ENCODE measurements around the gene HJURP. TPM values are rescaled to one million over a fixed set of nuclear protein-coding genes. Genes with fewer than 3 reads are reported as not detected.

Gene HJURP
- total RNA-seq, 6 experiments from 2014 or later = 16.8 to 33.6 (median 32.4) TPM

DNA sequence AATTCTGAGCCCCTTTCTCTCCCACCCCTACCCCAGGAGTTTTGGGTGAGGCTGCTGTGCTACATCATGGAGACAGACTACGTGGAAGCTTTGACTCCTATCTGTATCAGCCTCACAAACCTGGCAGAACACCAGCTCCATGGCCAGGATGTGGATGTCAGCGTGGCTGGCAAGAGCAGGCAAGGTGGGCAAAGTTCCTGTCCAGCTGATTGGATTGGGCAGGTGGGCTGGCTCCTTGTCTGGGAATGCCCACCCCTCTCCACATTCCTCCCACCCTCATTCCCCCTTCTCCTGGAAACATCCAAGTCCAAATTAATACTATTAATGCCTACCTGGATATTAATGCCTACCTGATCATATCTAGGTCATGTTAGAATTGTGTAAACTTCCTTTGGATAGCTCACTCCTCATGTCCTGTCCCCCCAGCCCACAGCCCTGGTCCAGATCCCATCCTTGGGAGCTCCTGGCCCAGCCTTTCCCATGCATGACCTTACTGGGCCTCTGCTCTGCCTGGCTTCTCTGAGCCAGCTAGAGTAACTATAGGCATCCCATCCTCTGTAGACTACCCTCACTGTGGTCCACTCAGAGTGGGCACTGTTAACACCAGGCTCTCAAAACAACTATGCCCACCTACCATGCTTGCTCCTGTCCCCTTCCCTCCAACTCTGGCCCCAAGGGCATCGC is 52.1 kb downstream of the HJURP start:
- Mint-ChIP-seq H3K4me1 (ENCODE audit: low read depth) (no peaks in the 10 kb centered on the region), H3K4me3 (no peak overlapping the region), H3K36me3 (ENCODE audit: low read depth) (no peaks in the 10 kb centered on the region), H3K27me3 (ENCODE audit: insufficient read depth) (peaks cover 13% of the 10 kb centered on the region), H3K27ac (no peak overlapping the region), H3K9me3 (no peaks in the 10 kb centered on the region; the same call in 1 of the 2 replicates)
- no peak for DNase-seq
- TF ChIP-seq, protein P1, sequence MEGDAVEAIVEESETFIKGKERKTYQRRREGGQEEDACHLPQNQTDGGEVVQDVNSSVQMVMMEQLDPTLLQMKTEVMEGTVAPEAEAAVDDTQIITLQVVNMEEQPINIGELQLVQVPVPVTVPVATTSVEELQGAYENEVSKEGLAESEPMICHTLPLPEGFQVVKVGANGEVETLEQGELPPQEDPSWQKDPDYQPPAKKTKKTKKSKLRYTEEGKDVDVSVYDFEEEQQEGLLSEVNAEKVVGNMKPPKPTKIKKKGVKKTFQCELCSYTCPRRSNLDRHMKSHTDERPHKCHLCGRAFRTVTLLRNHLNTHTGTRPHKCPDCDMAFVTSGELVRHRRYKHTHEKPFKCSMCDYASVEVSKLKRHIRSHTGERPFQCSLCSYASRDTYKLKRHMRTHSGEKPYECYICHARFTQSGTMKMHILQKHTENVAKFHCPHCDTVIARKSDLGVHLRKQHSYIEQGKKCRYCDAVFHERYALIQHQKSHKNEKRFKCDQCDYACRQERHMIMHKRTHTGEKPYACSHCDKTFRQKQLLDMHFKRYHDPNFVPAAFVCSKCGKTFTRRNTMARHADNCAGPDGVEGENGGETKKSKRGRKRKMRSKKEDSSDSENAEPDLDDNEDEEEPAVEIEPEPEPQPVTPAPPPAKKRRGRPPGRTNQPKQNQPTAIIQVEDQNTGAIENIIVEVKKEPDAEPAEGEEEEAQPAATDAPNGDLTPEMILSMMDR (IDR thresholded peaks at IDR 0.05) = no peak

DNA sequence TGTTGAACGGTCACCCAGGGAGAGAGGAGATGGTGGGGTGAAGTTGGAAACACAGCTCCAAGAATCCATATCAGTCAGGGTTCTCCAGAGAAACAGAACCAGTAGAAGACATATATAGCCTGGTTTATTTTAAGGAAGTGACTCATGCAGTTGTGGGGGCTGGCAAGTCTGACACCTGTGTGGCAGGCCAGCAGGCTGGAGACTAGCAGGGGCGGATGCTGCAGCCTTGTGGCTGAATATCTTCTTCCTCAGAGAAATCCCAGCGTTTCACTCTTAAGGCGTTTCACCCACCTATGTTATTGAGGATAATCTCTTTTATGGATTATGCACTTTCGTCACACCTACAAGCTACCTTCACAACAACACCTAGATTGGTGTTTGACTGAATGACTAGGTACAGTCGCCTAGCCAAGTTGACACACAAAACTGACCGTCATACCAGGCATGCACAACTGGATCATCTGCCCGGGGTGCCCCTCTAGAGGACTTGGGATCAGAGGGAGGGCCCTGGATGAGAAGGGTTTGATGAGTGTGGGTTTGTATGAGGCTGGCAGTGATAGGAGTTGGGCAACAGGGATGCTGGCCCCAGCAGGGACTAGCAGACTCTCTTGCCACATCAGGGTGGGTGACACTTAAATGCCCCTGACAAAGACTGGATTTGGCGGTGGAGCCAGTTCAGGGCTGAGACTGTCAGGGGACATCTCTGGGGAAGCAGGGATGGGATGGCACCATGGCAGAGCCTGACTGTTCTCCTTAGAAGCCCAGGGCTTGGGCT is 52.8 kb downstream of the HJURP start:
- H3K4me3 Mint-ChIP-seq = no peak overlapping the region
- DNase-seq = no peak
- TF ChIP-seq, protein P1 (IDR thresholded peaks at IDR 0.05) = no peak
- H3K27ac Mint-ChIP-seq = no peak overlapping the region
- no peaks in the 10 kb centered on the region for H3K36me3 Mint-ChIP-seq (ENCODE audit: low read depth)
- no peaks in the 10 kb centered on the region; the same call in 1 of the 2 replicates for H3K9me3 Mint-ChIP-seq
- H3K4me1 Mint-ChIP-seq (ENCODE audit: low read depth) = no peaks in the 10 kb centered on the region
- H3K27me3 Mint-ChIP-seq (ENCODE audit: insufficient read depth) = peaks cover 13% of the 10 kb centered on the region

DNA sequence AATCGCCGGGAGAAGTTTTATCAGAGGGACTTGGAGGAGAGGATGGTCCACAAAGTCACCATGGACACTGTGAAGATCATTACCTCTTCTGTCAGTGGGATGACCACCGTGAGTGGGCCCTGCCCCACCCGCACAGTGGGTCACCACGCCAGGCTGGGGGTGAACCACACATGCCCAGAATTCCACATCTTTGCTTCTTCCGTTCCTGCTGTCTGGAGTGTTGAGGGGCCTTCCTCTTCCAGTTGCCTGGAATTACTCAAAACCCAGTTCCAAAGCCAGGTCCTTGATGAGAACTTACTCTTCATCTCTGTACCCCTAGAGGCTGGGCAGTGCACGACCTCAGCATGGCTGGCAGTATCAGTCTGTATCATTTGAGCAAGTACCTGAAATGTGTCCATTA is 54.1 kb downstream of the HJURP start:
- no peak overlapping the region for H3K27ac Mint-ChIP-seq
- H3K36me3 Mint-ChIP-seq (ENCODE audit: low read depth) = no peaks in the 10 kb centered on the region
- TF ChIP-seq, protein P1 (IDR thresholded peaks at IDR 0.05) = no peak
- H3K27me3 Mint-ChIP-seq (ENCODE audit: insufficient read depth) = peaks cover 13% of the 10 kb centered on the region
- no peak for DNase-seq
- no peaks in the 10 kb centered on the region for H3K4me1 Mint-ChIP-seq (ENCODE audit: low read depth)
- no peaks in the 10 kb centered on the region; the same call in 1 of the 2 replicates for H3K9me3 Mint-ChIP-seq
- H3K4me3 Mint-ChIP-seq = no peak overlapping the region

DNA sequence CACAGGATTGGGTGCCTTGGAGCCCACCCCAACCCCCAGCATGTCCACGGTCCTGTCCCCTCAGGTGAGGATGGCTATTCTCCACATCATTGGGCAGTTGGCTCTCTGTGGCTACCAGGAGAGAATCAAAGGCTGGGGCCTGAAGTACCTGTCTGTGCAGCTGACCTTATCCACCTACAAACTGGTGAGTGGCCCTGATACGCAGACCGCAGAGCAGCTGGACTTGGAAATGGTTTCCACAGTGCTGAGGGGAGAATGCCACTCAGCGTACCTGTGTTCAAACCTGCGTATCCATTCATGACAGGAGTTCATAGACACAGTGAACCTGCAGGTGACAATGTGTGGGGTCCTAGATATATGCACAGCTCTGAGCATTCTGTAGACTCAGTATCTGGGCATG is 54.6 kb downstream of the HJURP start:
- peaks cover 3% of the 10 kb centered on the region; the same call in 1 of the 2 replicates for H3K9me3 Mint-ChIP-seq
- H3K4me1 Mint-ChIP-seq (ENCODE audit: low read depth) = no peaks in the 10 kb centered on the region
- no peak overlapping the region for H3K4me3 Mint-ChIP-seq
- H3K36me3 Mint-ChIP-seq (ENCODE audit: low read depth) = no peaks in the 10 kb centered on the region; the same call in 1 of the 2 replicates
- peaks cover 9% of the 10 kb centered on the region for H3K27me3 Mint-ChIP-seq (ENCODE audit: insufficient read depth)
- TF ChIP-seq, protein P1 (IDR thresholded peaks at IDR 0.05) = no peak
- H3K27ac Mint-ChIP-seq = no peak overlapping the region
- DNase-seq = no peak

DNA sequence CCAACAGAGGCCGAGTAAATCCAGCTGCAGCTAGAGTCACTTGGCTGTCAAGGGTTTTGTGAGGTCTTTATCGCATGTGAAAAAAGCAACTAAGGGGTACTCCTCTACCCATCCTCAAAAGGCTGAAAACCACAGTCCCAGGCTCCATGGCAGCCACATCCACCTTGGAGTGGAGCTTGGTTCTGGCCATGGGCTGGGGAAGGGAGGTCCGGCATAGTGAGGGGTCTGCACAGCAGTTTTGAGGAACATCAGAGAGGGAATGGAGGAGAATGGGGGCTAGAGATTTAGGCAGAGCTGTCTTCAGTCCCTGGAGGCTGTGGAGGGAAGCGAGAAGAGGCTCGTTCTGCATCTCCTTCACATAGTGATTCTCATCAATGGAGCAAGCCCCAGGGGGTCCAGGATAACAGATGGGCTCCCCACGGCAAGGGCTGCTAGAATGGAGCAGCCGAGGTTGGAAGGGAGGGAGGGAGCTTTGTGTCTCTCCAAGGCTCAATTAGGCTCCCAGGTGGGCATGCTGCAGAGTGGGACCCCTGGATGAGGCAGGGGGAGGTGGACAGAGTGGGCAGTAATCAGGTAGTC is 55.2 kb downstream of the HJURP start:
- TF ChIP-seq, protein P1 (IDR thresholded peaks at IDR 0.05) = no peak
- Mint-ChIP-seq H3K27me3 (ENCODE audit: insufficient read depth) (peaks cover 4% of the 10 kb centered on the region), H3K36me3 (ENCODE audit: low read depth) (no peaks in the 10 kb centered on the region; the same call in 1 of the 2 replicates), H3K4me3 (no peak overlapping the region), H3K27ac (no peak overlapping the region), H3K4me1 (ENCODE audit: low read depth) (no peaks in the 10 kb centered on the region), H3K9me3 (peaks cover 4% of the 10 kb centered on the region)
- no peak for DNase-seq

All from HFFc6 (cell line).